GM19023 (cell line): ENCODE data around the gene NIPSNAP2.
"Not testable (repeated sequence)": the region's sequence is repeated elsewhere in the genome, so short reads cannot be mapped to it uniquely, and the experiment has no call there.

Experiments used
- ATAC-seq: cut with Tn5 transposase; IDR thresholded peaks from one replicate; pipeline ENCODE4 v1.9.1; 2021; ENCODE audit warnings: mild to moderate bottlenecking, moderate library complexity; ENCODE audit not compliant: unreplicated experiment

NIPSNAP2 gene

DNA sequence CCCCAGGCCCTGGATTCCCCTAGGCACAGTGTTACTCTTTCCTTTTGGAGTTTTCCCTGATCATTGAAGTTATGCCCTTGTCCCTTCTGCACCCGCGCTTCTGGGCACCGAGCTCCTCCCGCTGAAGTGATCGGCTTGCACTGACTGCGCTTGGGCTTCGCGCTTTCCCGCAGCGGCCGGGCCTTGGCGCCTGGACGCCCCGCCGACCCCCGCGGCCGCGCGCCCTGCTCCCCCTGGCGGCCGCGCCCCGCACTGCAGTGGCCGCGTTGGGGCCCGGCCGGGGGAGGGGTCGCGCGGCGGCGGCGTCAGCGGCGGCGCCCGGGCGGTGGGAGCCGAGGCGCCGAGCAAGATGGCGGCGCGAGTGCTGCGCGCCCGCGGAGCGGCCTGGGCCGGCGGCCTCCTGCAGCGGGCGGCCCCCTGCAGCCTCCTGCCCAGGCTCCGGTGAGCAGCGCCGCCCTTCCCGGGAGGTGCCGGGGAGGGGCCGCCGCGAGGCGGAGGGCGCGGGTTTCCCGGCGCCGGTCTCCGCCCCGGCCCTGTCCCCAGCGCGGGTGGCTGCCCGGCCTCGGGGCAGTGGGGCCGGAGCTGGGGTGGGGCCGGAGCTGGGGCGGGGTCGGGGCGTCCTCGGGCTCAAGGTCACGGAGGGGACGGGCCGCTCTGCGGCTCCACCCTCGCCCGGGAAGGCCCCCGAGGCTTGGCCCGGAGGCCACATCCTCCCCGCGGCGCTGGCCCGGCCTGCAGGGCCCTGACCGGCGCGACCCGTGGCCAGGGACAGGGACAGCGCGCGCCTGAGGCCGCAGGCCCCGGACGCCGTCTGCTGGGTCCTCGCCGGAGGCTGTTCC, at the start of gene NIPSNAP2:
Gene NIPSNAP2 (plus strand): TSS at position 325 of the 839 bp plus-strand sequence. CDS start 25 bp downstream, at position 350.
- ATAC-seq: peak; percentile 83

DNA sequence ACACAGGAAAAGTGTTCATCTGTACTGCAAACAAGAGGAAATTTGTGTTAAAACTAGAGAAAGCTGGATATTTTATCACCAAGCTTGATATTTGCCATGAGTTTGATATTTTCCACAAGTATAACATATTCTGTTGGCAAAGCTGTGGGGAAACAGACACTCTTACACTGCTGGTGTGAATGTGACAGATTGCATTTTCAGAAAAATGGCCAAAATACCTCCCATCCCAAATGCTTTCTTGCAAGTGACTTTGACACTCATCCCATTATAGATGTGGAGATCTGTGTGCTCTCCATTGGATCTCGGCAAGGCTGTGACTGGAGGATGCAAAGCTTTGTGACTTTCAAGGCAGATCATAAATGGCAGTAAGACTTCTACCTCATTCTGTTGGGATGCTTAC, 46.6 kb upstream of the NIPSNAP2 start:
- ATAC-seq: no peak

DNA sequence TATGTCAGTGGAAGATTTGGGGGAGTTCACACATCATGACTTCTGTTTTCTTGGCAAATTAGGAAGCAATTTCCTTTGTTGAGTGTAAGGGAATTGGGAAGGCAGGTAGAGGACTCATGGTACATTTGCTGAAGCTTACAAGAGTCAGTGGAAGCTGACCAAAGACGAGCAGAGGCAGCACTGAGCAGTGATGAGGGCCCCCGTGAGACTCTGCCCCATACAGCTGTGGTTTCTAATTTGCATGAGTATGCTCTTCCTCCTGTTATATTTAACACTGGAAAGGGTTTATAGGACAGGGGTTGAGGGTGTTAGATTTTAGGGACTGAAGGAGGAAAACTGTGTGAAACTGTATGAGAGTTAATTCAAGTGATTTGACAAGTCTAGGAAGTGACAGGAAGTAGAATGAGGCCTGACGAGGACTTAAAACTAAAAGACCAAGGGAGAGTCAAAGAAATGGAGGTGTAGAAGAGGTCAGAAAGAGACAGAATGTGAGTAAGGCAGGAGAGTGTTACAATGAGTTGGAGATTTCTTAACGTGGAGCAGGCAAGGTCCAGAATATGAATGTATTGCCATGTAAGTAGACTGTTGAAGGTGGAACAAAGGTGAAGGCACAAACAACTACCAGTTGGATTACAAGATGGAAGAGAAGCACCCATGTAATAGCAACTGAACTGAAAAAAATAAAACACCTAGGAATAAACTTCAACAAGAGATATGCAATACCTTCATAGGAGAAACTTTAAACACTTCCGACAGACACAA, 36.2 kb upstream of the NIPSNAP2 start:
- ATAC-seq: no peak

DNA sequence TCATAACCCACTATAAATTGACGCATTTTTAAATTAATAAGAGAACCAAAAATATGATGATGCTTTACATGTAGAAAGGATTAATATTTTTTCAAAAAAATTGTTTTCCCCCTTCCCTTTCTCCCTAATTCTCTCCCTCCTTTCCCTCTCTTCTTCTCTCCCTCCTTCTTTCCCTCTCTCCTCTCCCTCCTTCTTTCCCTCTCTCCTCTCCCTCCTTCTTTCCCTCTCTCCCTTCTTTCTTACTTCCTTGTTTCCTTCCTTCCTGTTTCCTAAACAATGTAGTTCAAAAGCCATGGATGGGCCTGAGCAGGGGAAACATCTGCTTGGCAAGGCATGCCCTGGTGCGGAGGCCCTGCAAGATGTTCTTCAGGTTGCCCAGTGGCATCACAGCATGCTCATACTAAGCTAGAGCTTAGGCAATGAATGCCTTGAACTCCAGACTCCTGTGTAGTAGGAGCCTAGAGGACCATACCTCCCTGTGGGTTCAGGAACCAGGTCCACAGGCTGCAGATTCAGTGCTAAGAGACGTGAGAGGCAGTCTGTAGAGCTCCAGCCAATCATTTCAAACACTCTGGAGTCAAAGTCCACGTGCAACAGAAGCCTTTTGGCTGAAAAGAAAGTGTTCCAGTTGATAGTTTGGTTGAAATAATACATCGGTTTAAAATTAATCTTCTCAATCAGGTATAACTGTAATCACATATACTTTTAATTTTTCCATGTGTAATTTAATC, 32.8 kb upstream of the NIPSNAP2 start:
- ATAC-seq: no peak

DNA sequence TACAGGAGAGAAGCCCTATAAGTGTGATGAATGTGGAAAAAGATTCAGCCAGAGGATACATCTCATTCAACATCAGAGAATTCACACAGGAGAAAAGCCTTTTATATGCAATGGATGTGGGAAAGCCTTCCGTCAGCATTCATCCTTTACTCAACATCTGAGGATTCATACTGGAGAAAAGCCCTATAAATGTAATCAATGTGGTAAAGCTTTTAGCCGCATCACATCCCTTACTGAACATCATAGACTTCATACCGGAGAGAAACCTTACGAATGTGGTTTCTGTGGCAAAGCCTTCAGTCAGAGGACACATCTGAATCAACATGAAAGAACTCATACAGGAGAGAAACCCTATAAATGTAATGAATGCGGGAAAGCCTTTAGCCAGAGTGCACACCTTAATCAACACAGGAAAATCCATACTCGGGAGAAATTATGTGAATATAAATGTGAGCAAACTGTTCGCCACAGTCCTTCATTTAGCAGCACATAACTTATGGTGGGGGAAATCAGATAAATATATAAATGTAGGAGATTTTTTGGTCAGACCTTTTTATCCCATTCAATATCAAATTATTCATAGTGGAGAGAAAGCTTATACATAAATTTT, 24.8 kb upstream of the NIPSNAP2 start:
- ATAC-seq: no peak

DNA sequence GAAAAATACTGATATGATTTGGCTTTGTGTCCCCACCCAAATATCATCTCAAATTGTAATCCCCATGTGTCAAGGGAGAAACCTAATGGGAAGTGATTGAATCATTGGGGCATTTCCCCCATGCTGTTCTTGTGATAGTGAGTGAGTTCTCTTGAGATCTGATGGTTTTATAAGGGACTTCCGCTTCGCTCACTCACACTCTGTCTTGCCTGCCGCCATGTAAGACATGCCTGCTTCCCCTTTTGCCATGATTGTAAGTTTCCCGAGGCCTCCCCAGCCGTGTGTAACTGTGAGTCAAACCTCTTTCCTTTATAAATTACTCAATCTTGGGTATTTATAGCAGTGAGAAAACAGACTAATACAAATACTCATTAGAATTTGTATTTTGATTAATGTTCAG, 17.8 kb upstream of the NIPSNAP2 start:
- no peak for ATAC-seq

DNA sequence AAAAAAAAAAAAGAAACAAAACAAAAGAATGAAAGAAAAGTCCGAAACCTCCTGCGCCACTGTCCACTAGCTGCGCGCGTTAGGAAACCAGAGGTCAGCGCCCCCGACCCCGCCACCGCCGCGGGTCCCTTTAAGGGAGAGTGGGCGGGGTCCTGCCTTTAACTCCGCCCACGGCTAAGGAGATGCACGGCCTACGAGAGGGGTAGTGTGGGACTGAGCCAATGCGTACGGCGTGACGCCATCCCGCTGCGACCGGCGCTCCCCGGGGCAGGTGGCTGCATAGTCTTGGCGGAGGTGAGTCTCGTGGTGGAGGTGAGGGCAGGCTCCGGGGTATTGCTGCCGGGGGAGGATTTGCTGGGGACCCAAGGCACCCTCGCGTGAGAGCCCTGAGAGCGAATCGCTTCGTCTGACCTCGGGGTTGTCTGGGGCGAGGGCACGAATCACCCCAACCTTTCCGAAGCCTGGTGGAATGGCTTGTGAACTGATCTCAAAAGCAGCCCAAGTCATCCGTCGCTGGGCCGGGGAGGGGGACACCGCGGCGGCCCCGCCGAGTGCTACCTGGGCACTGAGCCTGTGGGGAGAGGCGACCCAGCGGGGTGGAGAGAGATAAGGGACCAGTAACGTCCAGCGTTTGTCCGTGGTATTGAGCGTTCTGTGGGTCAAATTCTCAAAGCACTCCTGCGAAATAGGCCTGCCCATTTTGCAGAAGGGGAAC, 12.6 kb upstream of the NIPSNAP2 start, which contains the start of gene MRPS17:
Gene MRPS17 (plus strand): TSS at position 241 of the 715 bp plus-strand sequence. CDS start 1,319 bp downstream, outside the sequence.
- peak; percentile 100 for ATAC-seq

DNA sequence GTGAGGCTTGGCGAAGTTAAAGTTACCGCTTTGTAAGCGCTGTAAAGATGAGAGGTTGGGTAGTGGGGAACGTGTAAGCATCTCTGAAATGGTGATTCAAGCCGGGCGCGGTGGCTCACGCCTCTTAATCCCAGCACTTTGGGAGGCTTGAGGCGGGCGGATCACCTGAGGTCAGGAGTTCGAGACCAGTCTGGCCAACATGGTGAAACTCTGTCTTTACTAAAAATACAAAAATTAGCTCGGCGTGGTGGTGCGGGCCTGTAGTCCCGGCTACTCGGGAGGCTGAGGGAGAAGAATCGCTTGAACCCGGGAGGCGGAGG, 12.1 kb upstream of the NIPSNAP2 start:
- ATAC-seq: not testable (repeated sequence)

DNA sequence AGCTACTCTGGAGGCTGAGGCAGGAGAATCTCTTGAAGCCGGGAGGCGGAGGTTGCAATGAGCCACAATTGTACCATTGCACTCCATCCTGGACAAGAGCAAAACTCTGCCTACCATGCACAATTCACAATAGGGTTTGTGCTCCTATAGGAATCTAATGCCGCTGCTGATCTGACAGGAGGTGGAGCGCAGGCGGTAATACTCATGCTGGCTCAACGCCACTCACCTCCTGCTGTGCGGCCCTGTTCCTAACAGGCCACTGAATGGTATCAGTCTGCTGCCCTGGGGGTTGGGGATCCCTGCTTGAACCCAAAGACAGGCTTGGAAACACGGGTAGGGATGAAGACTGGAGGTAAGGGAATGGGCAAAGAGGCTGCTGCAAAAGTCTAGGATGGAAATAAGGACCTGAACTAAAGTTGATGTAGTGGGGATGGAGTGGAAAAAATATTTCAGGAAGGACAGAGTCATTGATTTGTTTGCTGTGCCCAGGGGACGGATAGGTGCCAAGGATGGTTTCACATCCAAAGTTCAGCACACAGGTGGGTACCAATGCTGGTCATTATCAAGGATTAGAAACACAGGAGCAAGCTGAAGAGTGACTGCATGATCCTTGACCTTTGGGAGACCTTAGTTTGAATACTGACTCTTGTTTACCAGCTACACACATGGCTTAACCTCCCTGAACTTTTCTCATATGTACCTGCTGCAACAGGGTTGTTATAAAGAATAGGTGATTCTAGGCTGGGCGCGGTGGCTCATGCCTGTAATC, 10.5 kb upstream of the NIPSNAP2 start:
- ATAC-seq: no peak

DNA sequence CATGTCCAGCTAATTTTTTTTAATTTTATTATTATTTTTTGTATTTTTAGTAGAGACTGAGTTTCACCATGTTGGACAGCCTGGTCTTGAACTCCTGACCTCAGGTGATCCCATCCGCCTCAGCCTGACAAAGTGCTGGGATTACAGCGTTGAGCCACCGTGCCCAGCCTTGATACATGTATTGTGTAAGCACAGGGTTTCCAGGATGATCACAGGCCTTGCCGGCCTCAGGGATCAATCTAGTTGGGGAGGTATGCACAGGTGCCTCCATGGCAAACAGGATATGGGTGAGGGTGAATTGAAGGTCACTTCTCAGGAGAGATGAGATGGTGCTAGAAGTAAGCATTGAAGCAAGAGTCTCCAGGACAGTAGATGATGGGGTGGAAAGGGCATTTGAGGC, 7.2 kb upstream of the NIPSNAP2 start:
- no peak for ATAC-seq

DNA sequence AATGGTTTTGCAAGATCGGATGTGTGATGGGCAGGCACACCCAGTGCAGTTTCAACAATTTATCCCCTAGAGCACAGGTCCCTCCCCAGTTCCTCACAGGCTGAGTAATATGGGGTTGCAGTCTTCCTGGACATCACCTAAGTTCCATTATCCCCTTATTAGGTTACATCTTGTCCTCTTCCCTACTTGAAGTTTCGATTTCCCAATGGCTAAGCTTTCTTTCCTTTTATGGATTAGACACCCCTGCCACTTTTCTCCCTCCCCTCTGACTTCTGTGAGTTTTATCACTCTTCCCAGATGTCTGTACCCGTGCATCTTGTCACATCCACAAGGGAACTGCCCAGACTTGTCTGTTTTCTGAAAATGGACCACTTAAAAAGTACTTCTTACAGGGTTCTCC, 2.4 kb upstream of the NIPSNAP2 start:
- ATAC-seq: no peak

DNA sequence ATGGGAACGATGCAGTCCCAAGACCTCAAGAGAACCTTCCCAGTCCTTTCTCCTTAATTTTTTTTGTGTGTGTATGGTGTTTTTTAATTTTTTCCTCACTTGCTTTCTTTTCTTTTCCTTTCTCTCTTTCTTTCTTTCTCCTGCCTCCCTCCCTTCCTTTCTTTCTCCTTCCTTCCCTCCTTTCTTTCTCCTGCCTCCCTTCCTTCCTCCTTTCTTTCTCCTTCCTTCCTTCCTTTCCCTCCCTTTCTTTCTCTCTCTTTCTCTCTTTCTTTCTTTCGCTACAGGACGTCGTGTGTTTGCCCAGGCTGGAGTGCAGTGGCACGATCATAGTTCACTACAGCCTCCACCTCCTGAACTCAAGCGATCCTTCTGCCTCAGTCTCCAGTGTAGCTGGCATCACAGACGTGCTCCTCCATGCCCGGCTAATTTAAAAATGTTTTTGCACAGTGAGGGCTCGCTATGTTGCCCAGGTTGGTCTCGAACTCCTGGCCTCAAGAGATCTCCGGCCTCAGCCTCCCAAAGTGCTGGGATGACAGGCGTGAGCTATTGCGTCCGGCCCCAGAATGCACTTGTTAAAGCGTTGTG, 709 bp upstream of the NIPSNAP2 start:
- ATAC-seq: no peak

DNA sequence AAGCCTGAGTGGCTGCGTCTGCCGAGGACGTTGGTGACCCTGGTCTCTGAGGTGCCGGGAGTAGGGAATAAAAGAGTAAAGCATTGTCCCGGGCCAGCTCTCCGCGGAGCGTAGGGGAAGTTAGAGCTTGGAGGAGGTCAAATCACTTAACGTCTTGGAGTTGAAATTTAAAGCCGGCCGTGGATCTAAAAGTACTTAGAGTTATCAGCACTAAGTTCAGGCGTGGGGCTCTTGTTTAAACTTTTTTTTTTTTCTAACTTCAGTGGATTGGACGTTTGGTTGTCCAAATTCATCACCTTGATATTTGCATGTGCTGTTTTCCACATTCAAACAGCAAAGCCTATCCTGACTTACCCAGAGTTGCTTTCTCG, 700 bp downstream of the NIPSNAP2 start:
- no peak for ATAC-seq

DNA sequence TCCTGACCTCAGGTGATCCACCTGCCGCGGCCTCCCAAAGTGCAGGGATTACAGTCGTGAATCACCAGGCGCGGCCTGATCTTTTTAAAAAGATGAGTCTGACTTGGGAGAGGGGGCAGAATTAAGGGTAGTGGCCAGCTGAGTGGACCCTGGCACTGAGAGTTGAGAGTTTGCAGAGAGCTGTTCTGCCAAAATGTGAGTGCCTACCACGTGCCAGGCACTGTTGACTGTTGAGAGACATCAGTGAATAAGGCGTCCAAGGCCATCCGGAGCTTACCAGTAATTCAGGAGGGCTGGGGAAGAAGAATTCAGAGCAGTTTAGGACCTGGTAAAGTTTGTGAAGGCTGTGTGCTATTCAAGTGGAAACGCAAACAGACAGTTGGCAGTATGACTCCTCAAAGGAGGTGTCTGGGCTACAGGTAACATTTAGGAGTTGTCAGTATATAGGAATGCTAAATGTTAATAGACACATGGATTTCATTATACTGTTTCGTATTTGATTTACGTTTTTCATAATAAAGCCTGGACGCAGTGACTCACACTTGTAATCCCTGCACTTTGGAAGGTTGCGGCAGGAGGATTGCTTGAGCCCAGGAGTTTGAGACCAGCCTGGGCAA, 1.5 kb downstream of the NIPSNAP2 start:
- ATAC-seq: no peak

DNA sequence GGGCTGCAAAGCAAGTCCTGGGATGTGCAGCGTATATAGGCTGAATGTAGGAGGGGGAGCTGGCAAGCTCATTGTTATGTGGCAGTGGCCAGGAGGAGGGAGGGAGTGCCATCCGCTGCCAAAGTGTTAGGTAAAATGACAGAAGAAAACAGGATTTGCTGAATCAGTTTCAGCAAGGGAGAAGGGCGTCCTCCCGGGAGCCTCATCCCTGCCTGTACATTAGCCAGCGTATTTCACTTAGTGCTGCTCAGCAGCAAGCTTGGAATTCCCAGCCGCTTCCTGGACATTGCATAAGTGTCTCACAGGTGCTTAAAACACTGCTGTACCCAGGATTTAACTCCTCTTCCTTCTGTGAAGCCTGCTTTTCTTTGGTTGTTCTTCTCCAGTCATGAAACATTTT, 2.5 kb downstream of the NIPSNAP2 start:
- ATAC-seq: no peak

DNA sequence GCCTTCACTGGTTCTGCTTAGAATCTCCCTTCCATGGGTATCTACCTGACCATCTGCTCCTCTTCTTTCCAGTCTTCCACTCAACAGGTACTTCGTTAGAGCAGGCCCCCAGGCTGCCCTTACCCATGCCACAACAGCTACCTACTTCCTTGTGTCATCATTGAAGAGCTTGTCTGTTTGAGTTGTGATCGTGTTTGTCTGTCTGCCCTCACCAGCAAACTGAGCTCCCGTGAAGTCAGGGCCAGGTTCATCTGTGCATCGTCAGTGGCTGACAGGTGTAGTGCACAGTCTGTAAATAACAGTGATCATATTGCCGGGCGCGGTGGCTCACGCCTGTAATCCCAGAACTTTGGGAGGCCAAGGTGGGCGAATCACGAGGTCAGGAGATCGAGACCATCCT, 5.0 kb downstream of the NIPSNAP2 start:
- ATAC-seq: no peak

DNA sequence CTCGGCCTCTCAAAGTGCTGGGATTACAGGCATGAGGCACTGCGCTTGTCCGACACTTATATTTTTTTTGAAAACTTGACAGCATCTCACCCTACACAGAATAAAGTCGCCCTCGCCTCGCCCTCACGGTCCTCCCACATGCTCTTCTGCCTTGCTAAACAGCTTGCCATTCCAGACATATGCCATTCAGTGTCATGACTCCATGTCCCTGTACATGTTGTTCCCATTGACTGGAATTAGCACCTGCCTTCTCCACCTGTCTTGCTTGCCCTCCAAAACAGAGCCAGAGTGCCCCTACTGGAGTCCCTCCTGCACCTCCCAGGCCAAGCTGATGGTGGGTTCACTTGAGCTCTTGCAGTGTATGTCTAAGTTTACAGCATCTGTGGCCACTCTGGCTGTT, 6.2 kb downstream of the NIPSNAP2 start:
- no peak for ATAC-seq

DNA sequence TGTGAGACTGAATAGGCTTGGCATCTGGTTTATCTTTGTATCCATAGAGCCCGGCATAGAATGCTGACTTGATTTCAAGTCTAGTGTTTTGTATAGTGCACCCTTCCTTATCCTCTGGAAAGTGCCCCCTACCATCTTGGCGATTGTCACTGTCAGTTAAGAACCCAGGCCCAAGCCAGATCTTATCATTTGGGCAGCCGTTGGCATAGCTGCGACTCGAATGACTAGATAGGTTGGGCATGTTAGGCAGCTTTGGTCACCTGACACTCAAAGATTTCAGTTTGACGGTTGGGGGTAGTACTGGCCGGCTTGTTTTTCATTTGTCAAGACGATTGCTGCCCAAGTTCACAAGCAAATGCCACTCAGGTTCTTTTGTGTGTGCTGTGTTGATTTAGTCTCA, 6.6 kb downstream of the NIPSNAP2 start:
- ATAC-seq: no peak

DNA sequence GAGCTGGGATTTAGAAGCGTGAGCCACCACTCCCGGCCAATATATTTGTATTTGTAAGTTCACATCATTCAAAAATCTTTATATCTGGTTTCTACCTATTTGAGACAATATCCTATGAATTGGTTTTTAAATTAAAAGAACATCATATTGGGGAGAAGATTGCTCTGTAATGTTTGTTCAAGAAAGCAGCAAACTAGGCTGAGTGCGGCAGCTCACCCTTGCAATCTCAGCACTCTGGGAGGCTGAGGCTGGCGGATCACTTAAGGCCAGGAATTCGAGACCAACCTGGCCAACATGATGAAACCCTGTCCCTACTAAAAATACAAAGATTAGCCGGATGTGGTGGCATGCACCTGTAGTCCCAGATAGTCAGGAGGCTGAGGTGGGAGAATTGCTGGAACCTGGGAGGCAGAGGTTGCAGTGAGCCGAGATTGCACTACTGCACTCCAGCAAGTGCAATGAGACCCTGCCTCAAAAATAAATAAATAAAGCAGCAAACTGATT, 9.4 kb downstream of the NIPSNAP2 start:
- ATAC-seq: no peak
